K562 (cell line): Measurements from ENCODE around the gene ITGAL. TPM values are rescaled to one million over a fixed set of nuclear protein-coding genes. Genes with fewer than 3 reads are reported as not detected.

Experiments
- BDP1 ChIP-seq: IDR thresholded peaks from 3 replicates; pipeline ENCODE4 v1.6.1; 2011; ENCODE audit not compliant: insufficient read length, insufficient read depth
- BRCA1 ChIP-seq, 2 experiments: fragments of 450-650 bp in 1 of 2; sonication (generic) in 1 of 2; formaldehyde crosslinking in 1 of 2; IDR thresholded peaks; 2 replicates each; pipeline versions ENCODE4 v1.5.0 to v1.6.1; 2017 to 2020; ENCODE audit warnings: mild to moderate bottlenecking in 1 of 2, missing genetic modification reagents in 1 of 2
- COPS2 ChIP-seq: fragments of 450-650 bp; conservative IDR thresholded peaks from 2 replicates; pipeline ENCODE4 v1.6.1; 2016; ENCODE audit warnings: mild to moderate bottlenecking, moderate library complexity
- ESRRB ChIP-seq: fragments of 250-450 bp; sonication (Bioruptor Pico); IDR thresholded peaks from 2 replicates; pipeline ENCODE4 v1.5.0; 2020; ENCODE audit warnings: mild to moderate bottlenecking, moderate library complexity, borderline replicate concordance
- HMG20A ChIP-seq: fragments of 450-650 bp; formaldehyde crosslinking; conservative IDR thresholded peaks from 2 replicates; pipeline ENCODE4 v1.4.0; 2020; ENCODE audit warnings: mild to moderate bottlenecking, mixed read lengths
- MYC ChIP-seq, 2 experiments: fragments of 250-450 bp in 1 of 2; sonication (Bioruptor Pico) in 1 of 2; IDR thresholded peaks; 2 replicates each; pipeline versions ENCODE4 v1.5.1 to v1.6.1; 2012 to 2021; ENCODE audit warnings: low read depth in 2 of 2, borderline replicate concordance in 1 of 2, improper control_type of control experiment in 1 of 2, low read length in 1 of 2, mild to moderate bottlenecking in 1 of 2, moderate library complexity in 1 of 2
- NR2C2 ChIP-seq, 2 experiments: fragments of 200-800 bp in 1 of 2; sonication (Bioruptor generic) in 1 of 2; sonication (generic) in 1 of 2; formaldehyde crosslinking in 1 of 2; IDR thresholded peaks; 2 replicates each; pipeline versions ENCODE4 v1.6.1 to v1.8.0; 2016 to 2022; ENCODE audit warnings: mild to moderate bottlenecking in 1 of 2, missing compliant biosample characterization in 1 of 2, missing genetic modification characterization in 1 of 2, missing genetic modification reagents in 1 of 2
- PATZ1 ChIP-seq: fragments of 250-450 bp; sonication (Bioruptor Pico); IDR thresholded peaks from 2 replicates; pipeline ENCODE4 v1.5.0; 2020; ENCODE audit warnings: mild to moderate bottlenecking, borderline replicate concordance
- PYGO2 ChIP-seq: fragments of 450-650 bp; IDR thresholded peaks from 2 replicates; pipeline ENCODE4 v1.6.1; 2016; ENCODE audit warnings: mild to moderate bottlenecking, missing genetic modification characterization, moderate library complexity, missing compliant biosample characterization
- SREBF2 ChIP-seq: sonication (generic); formaldehyde crosslinking; IDR thresholded peaks from 2 replicates; pipeline ENCODE4 v1.4.0; 2020; ENCODE audit warnings: mild to moderate bottlenecking, missing genetic modification reagents
- TFAM ChIP-seq: fragments of 250-450 bp; sonication (Bioruptor Pico); conservative IDR thresholded peaks from 2 replicates; pipeline ENCODE4 v1.5.0; 2021; ENCODE audit warnings: mild to moderate bottlenecking, moderate library complexity
- TFAP4 ChIP-seq: sonication (generic); formaldehyde crosslinking; IDR thresholded peaks from 2 replicates; pipeline ENCODE4 v1.8.0; 2022; ENCODE audit warnings: missing genetic modification reagents, mild to moderate bottlenecking, moderate library complexity, borderline replicate concordance
- UBTF ChIP-seq, 2 experiments: IDR thresholded peaks; 2 replicates each; pipeline ENCODE4 v1.6.1; 2012; ENCODE audit warnings: improper control_type of control experiment in 2 of 2, low read depth in 2 of 2, low read length in 2 of 2, borderline replicate concordance in 1 of 2
- USF1 ChIP-seq: sonication (generic); formaldehyde crosslinking; IDR thresholded peaks from 2 replicates; pipeline ENCODE4 v1.9.0; 2022; ENCODE audit warnings: mild to moderate bottlenecking, missing genetic modification reagents
- ZBTB49 ChIP-seq: sonication (generic); formaldehyde crosslinking; IDR thresholded peaks from 2 replicates; pipeline ENCODE4 v1.8.0; 2022; ENCODE audit warnings: missing genetic modification reagents, mild to moderate bottlenecking, borderline replicate concordance
- ZBTB8A ChIP-seq: fragments of 450-650 bp; IDR thresholded peaks from 2 replicates; pipeline ENCODE4 v1.6.1; 2018; ENCODE audit warnings: mild to moderate bottlenecking, moderate library complexity; ENCODE audit not compliant: partially characterized antibody
- polyA plus RNA-seq, 8 experiments: library from polyadenylated mRNA; depleted of rRNA in 4 of 8; stranded (reverse) in 5 of 8; unstranded in 3 of 8; fragments of >200 nt; fragmentation: Nextera tagmentation in 2 of 8; fragmentation: Illumina TruSeq in 1 of 8; extraction: Ambion mirVana in 2 of 8; extraction: Trizol in 1 of 8; gene quantifications; 2 replicates each; pipeline versions ENCODE4 v1.2.1 to v1.2.3, GENCODE V29; 2011 to 2014; ENCODE audit warnings: inconsistent platforms in 1 of 8, missing spikeins in 1 of 8
- total RNA-seq, 7 experiments: library from RNA; depleted of rRNA in 6 of 7; stranded (reverse); fragments of >200 nt in 6 of 7; fragmentation: Illumina TruSeq in 2 of 7; extraction: Trizol in 2 of 7; gene quantifications; 2 replicates each; pipeline versions ENCODE4 v1.2.1 to v1.2.3, GENCODE V29; 2011 to 2021; ENCODE audit warnings: low replicate concordance in 1 of 7

ITGAL gene
- total and polyA plus RNA-seq, 9 of the 15 experiments (the other 6 are each of a cell fraction or from before 2014, with no cell fraction given), result 0.01 to 0.53 TPM; not detected in 7

- TF ChIP-seq NR2C2 (CRISPR knock-in tag; IDR thresholded peaks at IDR 0.05) (no peak), NR2C2 (tag; IDR thresholded peaks at IDR 0.05) (0 out of 2 replicates have a peak, but pooled peaks have one; percentile 20), BDP1 (no peak), PYGO2 (tag) (no peak), TFAP4 (CRISPR knock-in tag) (peak; percentile 28; the same call in 1 of the 2 replicates), USF1 (CRISPR knock-in tag) (no peak), SREBF2 (CRISPR knock-in tag) (no peak), ZBTB49 (CRISPR knock-in tag) (no peak), ZBTB8A (no peak), TFAM (no peak), ESRRB (CRISPR knock-in tag) (no peak), PATZ1 (no peak), HMG20A (CRISPR knock-in tag) (no peak), MYC (IDR thresholded peaks at IDR 0.05; ENCODE audit: low read depth, low read length) (peak; percentile 75), MYC (CRISPR knock-in tag; IDR thresholded peaks at IDR 0.05; ENCODE audit: borderline replicate concordance, low read depth) (no peak), UBTF (IDR thresholded peaks at IDR 0.05; ENCODE audit: borderline replicate concordance in 1 of 2, low read depth in 2 of 2, low read length in 2 of 2) (no peak), BRCA1 (IDR thresholded peaks at IDR 0.05) (no peak), BRCA1 (CRISPR knock-in tag; IDR thresholded peaks at IDR 0.05) (no peak), COPS2 (no peak)
These were observed 19.3 kb downstream of the ITGAL start (continued) for GRCh38 chr16:30491744-30492308.
